ENCODE data around the gene PODXL. TPM values are rescaled to one million over a fixed set of nuclear protein-coding genes. Genes with fewer than 3 reads are reported as not detected.

Gene PODXL
- total RNA-seq, 1 experiment from 2014 or later: 727 TPM

DNA sequence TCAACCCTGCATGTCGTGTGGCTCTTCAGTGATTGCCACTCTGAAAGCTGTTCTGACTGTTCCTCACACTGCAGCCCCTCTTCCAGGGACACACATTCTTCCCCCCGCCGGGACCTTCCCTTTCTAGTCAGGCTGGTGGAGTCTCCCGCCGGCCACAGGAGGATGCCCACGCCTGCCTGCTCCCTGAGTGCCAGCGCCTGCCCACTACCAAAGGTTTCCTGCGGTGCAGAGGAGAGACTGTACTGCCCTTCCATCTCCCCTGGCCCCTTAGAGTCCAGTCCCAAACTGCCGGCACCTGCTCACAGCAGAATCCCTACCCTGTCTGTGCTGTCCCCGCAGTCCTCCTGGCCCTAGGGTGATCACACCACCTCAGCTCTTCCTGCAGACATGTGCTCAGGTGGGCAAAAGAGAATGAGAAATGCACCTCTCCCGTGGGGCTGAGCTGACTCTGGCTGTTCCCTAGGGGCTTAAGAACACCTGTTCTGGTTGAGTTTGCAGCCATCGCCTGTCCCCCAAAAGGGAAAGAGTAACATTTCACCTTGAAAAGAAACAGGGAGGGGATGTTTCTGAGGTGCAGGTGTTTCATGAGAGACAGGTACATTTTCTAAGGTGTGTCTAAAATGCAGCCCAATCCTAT lies 1.4 kb downstream of the PODXL start:
- Histone ChIP-seq H3K56ac (ENCODE audit: insufficient read length, low read depth, low read length) (no peak overlapping the region), H2BK12ac (ENCODE audit: insufficient read length, low read depth, low read length) (no peak overlapping the region), H2AFZ (ENCODE audit: low read length) (no peak overlapping the region), H3K4me1 (ENCODE audit: insufficient read depth, low read length) (peaks cover 17% of the 10 kb centered on the region), H3K9me3 (ENCODE audit: control insufficient read depth, low read depth, low read length) (no peaks in the 10 kb centered on the region), H2BK120ac (ENCODE audit: low read depth, low read length, poor library complexity, severe bottlenecking) (no peak overlapping the region), H3K9ac (ENCODE audit: extremely low read depth, insufficient read length, low read length) (peak overlapping the region; percentile 75), H4K5ac (ENCODE audit: insufficient read length, low read depth, low read length) (no peak overlapping the region), H3K79me2 (ENCODE audit: insufficient read depth, low read length) (peaks cover 62% of the 10 kb centered on the region), H2BK15ac (ENCODE audit: low read depth, low read length) (no peak overlapping the region), H3K14ac (ENCODE audit: insufficient read depth, low read length) (peak overlapping the region; percentile 59; the same call in 1 of the 2 replicates), H3K18ac (ENCODE audit: insufficient read length, low read depth, low read length) (peak overlapping the region; percentile 15), H3K23ac (ENCODE audit: insufficient read length, low read depth, low read length) (peak overlapping the region; percentile 16), H3K4ac (ENCODE audit: low read depth, low read length) (no peak overlapping the region), H3K79me1 (ENCODE audit: insufficient read depth, low read depth, low read length, poor library complexity, severe bottlenecking) (no peaks in the 10 kb centered on the region), H2BK5ac (ENCODE audit: insufficient read length, low read length) (no peak overlapping the region), H4K91ac (ENCODE audit: insufficient read length, low read depth, low read length) (no peak overlapping the region), H4K20me1 (ENCODE audit: control insufficient read depth, insufficient read depth, insufficient read length) (peaks cover 5% of the 10 kb centered on the region), H3K27ac (ENCODE audit: insufficient read length, low read depth, low read length) (no peak overlapping the region), H3K4me2 (ENCODE audit: insufficient read depth, insufficient read length, low read length) (peak overlapping the region; percentile 82), H2AK5ac (ENCODE audit: insufficient read length, low read length) (no peak overlapping the region), H4K8ac (replicated peaks; ENCODE audit: insufficient read length, low read depth, low read length) (no peak overlapping the region), H3K23me2 (ENCODE audit: insufficient read length, low read depth, low read length, poor library complexity, severe bottlenecking) (peaks cover 34% of the 10 kb centered on the region), H3T11ph (ENCODE audit: low read length) (no peak overlapping the region), H2BK20ac (ENCODE audit: low read depth, low read length, poor library complexity, severe bottlenecking) (no peak overlapping the region), H3K27me3 (ENCODE audit: insufficient read depth, low read length) (no peaks in the 10 kb centered on the region)
- peak overlapping the region; percentile 82 to 96 (median 94) for H3K27ac Mint-ChIP-seq
- H3K4me1 Mint-ChIP-seq: peaks cover 64 to 67% of the 10 kb centered on the region in 2 experiments
- peaks cover 3 to 6% of the 10 kb centered on the region in 2 experiments; a peak in 4 of 5 replicates for H3K9me3 Mint-ChIP-seq
- peak overlapping the region; percentile 94 to 98 for H3K4me3 Mint-ChIP-seq
- no CpG with 5 or more reads among the region's 12 CpGs for WGBS (ENCODE audit: extremely low coverage, insufficient read length, low lambda C conversion rate)
- DNase-seq: no peak
- H3K27me3 Mint-ChIP-seq (ENCODE audit: low read depth): no peaks in the 10 kb centered on the region
- peaks cover 51 to 58% (median 58%) of the 10 kb centered on the region in 3 experiments for H3K36me3 Mint-ChIP-seq (ENCODE audit: insufficient read depth in 1 of 3, low read depth in 3 of 3)
- TF ChIP-seq, protein P1, sequence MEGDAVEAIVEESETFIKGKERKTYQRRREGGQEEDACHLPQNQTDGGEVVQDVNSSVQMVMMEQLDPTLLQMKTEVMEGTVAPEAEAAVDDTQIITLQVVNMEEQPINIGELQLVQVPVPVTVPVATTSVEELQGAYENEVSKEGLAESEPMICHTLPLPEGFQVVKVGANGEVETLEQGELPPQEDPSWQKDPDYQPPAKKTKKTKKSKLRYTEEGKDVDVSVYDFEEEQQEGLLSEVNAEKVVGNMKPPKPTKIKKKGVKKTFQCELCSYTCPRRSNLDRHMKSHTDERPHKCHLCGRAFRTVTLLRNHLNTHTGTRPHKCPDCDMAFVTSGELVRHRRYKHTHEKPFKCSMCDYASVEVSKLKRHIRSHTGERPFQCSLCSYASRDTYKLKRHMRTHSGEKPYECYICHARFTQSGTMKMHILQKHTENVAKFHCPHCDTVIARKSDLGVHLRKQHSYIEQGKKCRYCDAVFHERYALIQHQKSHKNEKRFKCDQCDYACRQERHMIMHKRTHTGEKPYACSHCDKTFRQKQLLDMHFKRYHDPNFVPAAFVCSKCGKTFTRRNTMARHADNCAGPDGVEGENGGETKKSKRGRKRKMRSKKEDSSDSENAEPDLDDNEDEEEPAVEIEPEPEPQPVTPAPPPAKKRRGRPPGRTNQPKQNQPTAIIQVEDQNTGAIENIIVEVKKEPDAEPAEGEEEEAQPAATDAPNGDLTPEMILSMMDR (conservative IDR thresholded peaks at IDR 0.05): no peak
